Osteoblast (primary cell): ENCODE data around the gene AAK1. TPM values are rescaled to one million over a fixed set of nuclear protein-coding genes. Genes with fewer than 3 reads are reported as not detected.
A peak's percentile ranks its signal among the peaks of the same experiment; 100 is the strongest.

Experiments used
- DNase-seq: peaks from one replicate; pipeline ENCODE4 v3.0.0; 2011; ENCODE audit warnings: low spot score, mixed read lengths; ENCODE audit not compliant: insufficient read length; ENCODE audit errors: missing footprints
- H2AFZ ChIP-seq: 2 replicates; pipeline ENCODE4 v1.6.0; 2011; ENCODE audit warnings: mild to moderate bottlenecking, low read length
- H3K27ac ChIP-seq: 2 replicates; pipeline ENCODE4 v1.5.1; 2011; ENCODE audit warnings: mild to moderate bottlenecking, low read depth, low read length, moderate library complexity
- H3K27me3 ChIP-seq: 2 replicates; pipeline ENCODE4 v1.6.0; 2012; ENCODE audit warnings: mild to moderate bottlenecking, control low read depth, inconsistent platforms, low read length, moderate library complexity; ENCODE audit not compliant: insufficient read depth
- H3K36me3 ChIP-seq: 2 replicates; pipeline ENCODE4 v1.5.1; 2011; ENCODE audit warnings: mild to moderate bottlenecking, low read length, control low read depth, moderate library complexity; ENCODE audit not compliant: insufficient read depth
- H3K4me1 ChIP-seq: 2 replicates; pipeline ENCODE4 v1.5.1; 2011; ENCODE audit warnings: mild to moderate bottlenecking, low read length, control low read depth, moderate library complexity; ENCODE audit not compliant: insufficient read depth
- H3K4me2 ChIP-seq: 2 replicates; pipeline ENCODE4 v1.6.0; 2011; ENCODE audit warnings: mild to moderate bottlenecking, low read length; ENCODE audit not compliant: insufficient read depth
- H3K4me3 ChIP-seq: fragments of 200-600 bp; sonication (generic); 3 replicates; pipeline ENCODE4 v1.5.1; 2012; ENCODE audit warnings: mild to moderate bottlenecking, low read length, inconsistent platforms; ENCODE audit not compliant: insufficient read depth
- H3K79me2 ChIP-seq: 2 replicates; pipeline ENCODE4 v1.6.0; 2012; ENCODE audit warnings: mild to moderate bottlenecking, low read length, control low read depth, inconsistent platforms; ENCODE audit not compliant: insufficient read depth
- H3K9me3 ChIP-seq: 2 replicates; pipeline ENCODE4 v1.5.1; 2011; ENCODE audit warnings: low read depth, low read length, control low read depth
- H4K20me1 ChIP-seq: 2 replicates; pipeline ENCODE4 v1.6.0; 2012; ENCODE audit warnings: mild to moderate bottlenecking, low read length, control low read depth; ENCODE audit not compliant: insufficient read depth
- total RNA-seq: library from RNA; depleted of rRNA; stranded (reverse); fragments of >200 nt; gene quantifications from 2 replicates; pipeline ENCODE4 v1.2.3, GENCODE V29; 2012
- TF ChIP-seq, protein P1 (sequence below): IDR thresholded peaks from 2 replicates; pipeline ENCODE4 v1.5.1; 2011; ENCODE audit warnings: mild to moderate bottlenecking, low read depth, low read length, moderate library complexity; ENCODE audit errors: extremely low read depth

AAK1 gene
- total RNA-seq, 1 donor: 61.9 TPM

DNA sequence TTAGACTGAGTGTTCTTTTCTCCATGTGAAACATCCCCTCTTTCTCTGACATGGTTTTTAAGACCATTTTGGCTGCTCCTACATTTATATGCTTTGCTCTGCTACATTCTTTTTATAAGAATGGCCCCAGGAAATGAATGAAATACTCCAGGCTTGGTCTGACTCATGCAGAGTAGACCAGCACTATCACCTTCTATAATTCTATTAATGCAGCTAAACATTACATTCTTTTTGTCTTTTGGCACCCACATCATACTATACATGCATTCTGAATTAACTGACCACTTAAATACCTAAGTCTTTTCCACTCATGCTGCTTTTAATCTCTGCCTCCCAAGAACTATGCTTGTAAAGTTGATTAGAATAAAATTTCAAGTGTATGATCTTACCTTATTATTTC, 94.1 kb downstream of the AAK1 start:
- H3K27ac ChIP-seq: no peak overlapping the region

DNA sequence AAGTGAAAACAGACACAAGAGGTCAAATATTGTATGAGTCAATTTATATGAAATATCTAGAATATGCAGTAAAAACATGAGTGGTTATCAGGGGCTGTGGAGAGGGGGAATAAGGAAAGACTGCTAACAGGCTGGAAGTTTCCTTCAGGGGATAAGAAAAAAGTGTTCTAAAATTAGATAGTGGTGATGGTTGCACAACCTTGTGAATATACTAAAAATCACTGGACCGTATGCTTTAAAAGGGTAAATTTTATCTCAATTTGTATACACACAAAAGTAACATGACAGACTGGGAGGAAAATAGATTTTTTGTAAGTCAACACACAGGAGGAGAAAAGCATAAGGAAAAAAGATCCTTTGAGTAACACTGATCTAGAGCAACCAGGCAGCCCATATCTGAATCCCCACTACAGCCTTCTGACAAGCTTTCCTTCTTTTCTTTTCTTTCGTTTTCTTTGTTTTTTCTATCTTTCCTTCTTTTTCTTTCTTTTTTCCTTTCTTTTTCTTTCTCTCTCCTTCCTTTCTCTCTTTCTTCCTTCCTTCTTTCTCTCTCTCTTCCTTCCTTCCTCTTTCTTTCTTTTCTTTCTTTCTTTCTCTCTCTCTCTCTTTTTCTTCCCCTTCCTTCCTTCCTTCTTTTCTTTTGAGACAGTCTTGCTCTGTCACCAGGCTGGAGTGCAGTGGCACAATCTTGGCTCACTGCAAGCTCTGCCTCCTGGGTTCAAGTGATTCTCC, 95.4 kb downstream of the AAK1 start:
- peaks cover 9% of the 10 kb centered on the region for H4K20me1 ChIP-seq
- H2AFZ ChIP-seq: no peak overlapping the region

More for the DNA sequence above, 94.1 kb downstream of the AAK1 start:
- Histone ChIP-seq H3K9me3 (no peaks in the 10 kb centered on the region), H2AFZ (no peak overlapping the region), H3K79me2 (peaks cover 86% of the 10 kb centered on the region), H3K4me1 (peaks cover 11% of the 10 kb centered on the region), H3K4me3 (no peak overlapping the region), H3K36me3 (peaks cover under 1% of the 10 kb centered on the region), H4K20me1 (peaks cover 9% of the 10 kb centered on the region), H3K4me2 (no peak overlapping the region), H3K27me3 (no peaks in the 10 kb centered on the region)
- TF ChIP-seq, protein P1, sequence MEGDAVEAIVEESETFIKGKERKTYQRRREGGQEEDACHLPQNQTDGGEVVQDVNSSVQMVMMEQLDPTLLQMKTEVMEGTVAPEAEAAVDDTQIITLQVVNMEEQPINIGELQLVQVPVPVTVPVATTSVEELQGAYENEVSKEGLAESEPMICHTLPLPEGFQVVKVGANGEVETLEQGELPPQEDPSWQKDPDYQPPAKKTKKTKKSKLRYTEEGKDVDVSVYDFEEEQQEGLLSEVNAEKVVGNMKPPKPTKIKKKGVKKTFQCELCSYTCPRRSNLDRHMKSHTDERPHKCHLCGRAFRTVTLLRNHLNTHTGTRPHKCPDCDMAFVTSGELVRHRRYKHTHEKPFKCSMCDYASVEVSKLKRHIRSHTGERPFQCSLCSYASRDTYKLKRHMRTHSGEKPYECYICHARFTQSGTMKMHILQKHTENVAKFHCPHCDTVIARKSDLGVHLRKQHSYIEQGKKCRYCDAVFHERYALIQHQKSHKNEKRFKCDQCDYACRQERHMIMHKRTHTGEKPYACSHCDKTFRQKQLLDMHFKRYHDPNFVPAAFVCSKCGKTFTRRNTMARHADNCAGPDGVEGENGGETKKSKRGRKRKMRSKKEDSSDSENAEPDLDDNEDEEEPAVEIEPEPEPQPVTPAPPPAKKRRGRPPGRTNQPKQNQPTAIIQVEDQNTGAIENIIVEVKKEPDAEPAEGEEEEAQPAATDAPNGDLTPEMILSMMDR: no peak
- peak; percentile 72 for DNase-seq

DNA sequence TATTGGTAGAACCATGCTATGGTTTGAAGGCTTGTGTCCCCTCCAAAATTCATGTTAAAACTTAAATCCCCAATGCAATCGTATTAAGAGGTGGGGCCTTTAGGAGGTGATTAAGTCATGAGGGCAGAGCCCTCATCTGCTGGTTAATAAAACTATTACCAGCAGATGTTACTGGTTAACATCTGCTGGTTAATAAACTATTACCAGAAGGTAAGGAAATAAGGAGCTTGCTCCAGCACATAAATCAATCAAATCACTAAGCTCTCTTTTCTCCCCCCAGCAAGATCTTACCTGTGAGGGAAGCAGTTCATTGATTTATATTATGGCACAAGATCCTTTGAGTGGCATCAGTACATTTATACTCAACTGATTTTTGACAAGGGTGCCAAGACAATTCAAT, 96.9 kb downstream of the AAK1 start:
- TF ChIP-seq, protein P1: no peak
- H3K4me2 ChIP-seq: no peak overlapping the region
- no peak overlapping the region for H3K27ac ChIP-seq
- no peak overlapping the region for H2AFZ ChIP-seq
- H3K4me3 ChIP-seq: no peak overlapping the region
- H3K79me2 ChIP-seq: peaks cover 80% of the 10 kb centered on the region
- peaks cover 16% of the 10 kb centered on the region for H3K36me3 ChIP-seq
- H3K27me3 ChIP-seq: no peaks in the 10 kb centered on the region
- H4K20me1 ChIP-seq: peaks cover 9% of the 10 kb centered on the region
- peaks cover 11% of the 10 kb centered on the region for H3K4me1 ChIP-seq
- no peaks in the 10 kb centered on the region for H3K9me3 ChIP-seq
- DNase-seq: no peak

More for the DNA sequence above, 95.4 kb downstream of the AAK1 start:
- Histone ChIP-seq H3K36me3 (peaks cover 1% of the 10 kb centered on the region), H3K27me3 (no peaks in the 10 kb centered on the region), H3K79me2 (peaks cover 86% of the 10 kb centered on the region), H3K4me1 (peaks cover 11% of the 10 kb centered on the region), H3K9me3 (no peaks in the 10 kb centered on the region), H3K4me3 (no peak overlapping the region), H3K4me2 (no peak overlapping the region), H3K27ac (no peak overlapping the region)
- TF ChIP-seq, protein P1: no peak
- no peak for DNase-seq

GRCh38 chr2:69545477-69545932, 98.0 kb downstream of the AAK1 start:
- Histone ChIP-seq H3K4me1 (peaks cover 11% of the 10 kb centered on the region), H3K27me3 (no peaks in the 10 kb centered on the region), H3K36me3 (peaks cover 19% of the 10 kb centered on the region), H4K20me1 (peaks cover 9% of the 10 kb centered on the region), H3K4me2 (no peak overlapping the region), H3K4me3 (no peak overlapping the region), H3K9me3 (no peaks in the 10 kb centered on the region), H3K27ac (no peak overlapping the region), H2AFZ (no peak overlapping the region), H3K79me2 (peaks cover 69% of the 10 kb centered on the region)
- DNase-seq: no peak
- TF ChIP-seq, protein P1: no peak
